Mammary epithelial cell (primary cell): ENCODE measurements around the gene PTGER1.

Experiments used
- EZH2 ChIP-seq: IDR thresholded peaks from 2 replicates; pipeline ENCODE4 v1.6.1; 2012; ENCODE audit warnings: low read length, inconsistent platforms, borderline replicate concordance
- TF ChIP-seq, protein P1 (sequence below), 2 donors: IDR thresholded peaks in 1 of 2; conservative IDR thresholded peaks in 1 of 2; 2 replicates each; pipeline ENCODE4 v1.5.1; 2011 to 2012; ENCODE audit warnings: inconsistent platforms in 2 of 2, low read length in 2 of 2, mild to moderate bottlenecking in 2 of 2, control low read depth in 1 of 2, low read depth in 1 of 2; ENCODE audit not compliant: insufficient read depth in 1 of 2; ENCODE audit errors: extremely low read depth in 1 of 2

DNA sequence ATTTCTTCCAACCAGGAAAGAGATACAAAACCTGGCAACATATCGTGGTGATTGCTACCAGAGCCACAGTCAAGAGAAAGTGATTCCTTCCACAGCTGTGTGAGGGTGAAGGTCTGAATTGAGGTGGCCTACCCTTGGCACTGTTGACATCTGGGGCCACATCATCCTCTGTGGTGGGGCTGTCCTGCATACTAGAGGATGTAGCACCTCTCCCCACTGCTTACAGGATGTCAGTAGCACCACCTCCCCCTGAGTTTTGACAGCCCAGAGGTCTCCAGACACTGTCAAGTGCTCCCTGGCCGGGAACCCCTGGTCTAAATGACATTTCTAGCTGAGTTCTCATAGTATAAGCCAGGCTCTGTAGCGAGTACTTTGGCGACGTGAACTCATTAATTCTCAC, 15.5 kb downstream of the PTGER1 start:
- TF ChIP-seq, protein P1, sequence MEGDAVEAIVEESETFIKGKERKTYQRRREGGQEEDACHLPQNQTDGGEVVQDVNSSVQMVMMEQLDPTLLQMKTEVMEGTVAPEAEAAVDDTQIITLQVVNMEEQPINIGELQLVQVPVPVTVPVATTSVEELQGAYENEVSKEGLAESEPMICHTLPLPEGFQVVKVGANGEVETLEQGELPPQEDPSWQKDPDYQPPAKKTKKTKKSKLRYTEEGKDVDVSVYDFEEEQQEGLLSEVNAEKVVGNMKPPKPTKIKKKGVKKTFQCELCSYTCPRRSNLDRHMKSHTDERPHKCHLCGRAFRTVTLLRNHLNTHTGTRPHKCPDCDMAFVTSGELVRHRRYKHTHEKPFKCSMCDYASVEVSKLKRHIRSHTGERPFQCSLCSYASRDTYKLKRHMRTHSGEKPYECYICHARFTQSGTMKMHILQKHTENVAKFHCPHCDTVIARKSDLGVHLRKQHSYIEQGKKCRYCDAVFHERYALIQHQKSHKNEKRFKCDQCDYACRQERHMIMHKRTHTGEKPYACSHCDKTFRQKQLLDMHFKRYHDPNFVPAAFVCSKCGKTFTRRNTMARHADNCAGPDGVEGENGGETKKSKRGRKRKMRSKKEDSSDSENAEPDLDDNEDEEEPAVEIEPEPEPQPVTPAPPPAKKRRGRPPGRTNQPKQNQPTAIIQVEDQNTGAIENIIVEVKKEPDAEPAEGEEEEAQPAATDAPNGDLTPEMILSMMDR (conservative IDR thresholded peaks at IDR 0.05 in 1 of 2, IDR thresholded peaks at IDR 0.05 in 1 of 2; ENCODE audit: extremely low read depth in 1 of 2, insufficient read depth in 1 of 2, low read depth in 1 of 2, low read length in 2 of 2): no peak
- TF ChIP-seq EZH2: no peak
